A549 (cell line): Measurements from ENCODE around the gene BCKDK. TPM values are rescaled to one million over a fixed set of nuclear protein-coding genes. Genes with fewer than 3 reads are reported as not detected.
A peak's percentile ranks its signal among the peaks of the same experiment; 100 is the strongest.

Experiments used
- ATAC-seq, 2 experiments: fragments of 200-7000 bp in 1 of 2; fragments of >200 bp in 1 of 2; cut with Nextera tagmentation in 1 of 2; cut with Tn5 transposase in 1 of 2; 3 replicates each; pipeline versions ENCODE4 v1.8.0 to v1.9.1; 2018 to 2020; ENCODE audit warnings: mild to moderate bottlenecking in 1 of 2, moderate library complexity in 1 of 2
- CTCF ChIA-PET: fragments of 300-600 bp; sonication (Branson Sonifier 250); formaldehyde crosslinking; extraction: SDS; loops from one replicate; lab custom pipeline; 2021; ENCODE audit warnings: antibody characterized with exemption, inconsistent platforms; lab: Yijun Ruan, JAX
- POLR2A ChIA-PET: fragments of 350-600 bp; formaldehyde crosslinking; extraction: SDS; loops from one replicate; lab custom pipeline; 2021; ENCODE audit warnings: antibody characterized with exemption, inconsistent platforms; lab: Yijun Ruan, JAX
- DNase-seq, 2 experiments: peaks; one replicate each; pipeline versions ENCODE4 v3.0.0 to v3.0.0-alpha.2; 2011 to 2016; ENCODE audit warnings: low read depth in 1 of 2, low spot score in 1 of 2
- FAIRE-seq: peaks from 2 replicates; lab custom pipeline; 2011; peaks lifted over from hg19 to GRCh38; lab: Jason Lieb, UNC
- H3K27ac ChIP-seq, 2 experiments: fragments of >200 bp; sonication (Bioruptor Twin); formaldehyde crosslinking; 3 replicates each; pipeline ENCODE4 v1.5.1; 2016 to 2017
- H3K4me1 ChIP-seq: fragments of >200 bp; sonication (Bioruptor Twin); formaldehyde crosslinking; 3 replicates; pipeline ENCODE4 v1.6.1; 2016
- H3K4me2 ChIP-seq: fragments of >200 bp; sonication (Bioruptor Twin); formaldehyde crosslinking; 3 replicates; pipeline ENCODE4 v1.6.1; 2016
- H3K4me3 ChIP-seq: fragments of >200 bp; sonication (Bioruptor Twin); formaldehyde crosslinking; 3 replicates; pipeline ENCODE4 v1.5.1; 2016
- H3K9me3 ChIP-seq: fragments of >200 bp; sonication (Bioruptor Twin); formaldehyde crosslinking; 3 replicates; pipeline ENCODE4 v1.6.1; 2016
- BCL3 ChIP-seq: fragments of >200 bp; sonication (Bioruptor Twin); formaldehyde crosslinking; IDR thresholded peaks from 3 replicates; pipeline ENCODE4 v1.6.1; 2016
- CBX8 ChIP-seq: fragments of 200-600 bp; sonication (generic); IDR thresholded peaks from 2 replicates; pipeline ENCODE4 v1.6.1; 2016
- CHD4 ChIP-seq: fragments of 200-600 bp; sonication (generic); IDR thresholded peaks from 2 replicates; pipeline ENCODE4 v1.6.1; 2016; ENCODE audit warnings: antibody characterized with exemption, mild to moderate bottlenecking, borderline replicate concordance
- EHMT2 ChIP-seq: fragments of 200-600 bp; sonication (generic); IDR thresholded peaks from 2 replicates; pipeline ENCODE4 v1.6.1; 2016; ENCODE audit warnings: antibody characterized with exemption, low read depth, mild to moderate bottlenecking, moderate library complexity
- HDAC2 ChIP-seq: fragments of 200-600 bp; sonication (generic); IDR thresholded peaks from 2 replicates; pipeline ENCODE4 v1.6.1; 2016
- HEYL ChIP-seq: fragments of 250-450 bp; sonication (Bioruptor Pico); IDR thresholded peaks from 2 replicates; pipeline ENCODE4 v1.8.0; 2021; ENCODE audit warnings: mild to moderate bottlenecking, moderate library complexity
- HOXA7 ChIP-seq: fragments of 250-450 bp; sonication (Bioruptor Pico); IDR thresholded peaks from 2 replicates; pipeline ENCODE4 v1.5.0; 2020; ENCODE audit warnings: mild to moderate bottlenecking, moderate library complexity
- HOXB13 ChIP-seq: fragments of 250-450 bp; sonication (Bioruptor Pico); IDR thresholded peaks from 2 replicates; pipeline ENCODE4 v1.5.0; 2020; ENCODE audit warnings: low read depth, mild to moderate bottlenecking, moderate library complexity
- HOXB5 ChIP-seq: fragments of 250-450 bp; sonication (Bioruptor Pico); IDR thresholded peaks from 2 replicates; pipeline ENCODE4 v1.5.0; 2020; ENCODE audit warnings: mild to moderate bottlenecking, moderate library complexity
- KDM1A ChIP-seq: fragments of 200-600 bp; sonication (generic); IDR thresholded peaks from 2 replicates; pipeline ENCODE4 v1.6.1; 2016; ENCODE audit warnings: low read depth, mild to moderate bottlenecking
- MAFK ChIP-seq: fragments of 450-650 bp; IDR thresholded peaks from 2 replicates; pipeline ENCODE4 v1.6.1; 2014; ENCODE audit not compliant: partially characterized antibody
- REST ChIP-seq: fragments of 200-600 bp; sonication (generic); IDR thresholded peaks from 2 replicates; pipeline ENCODE4 v1.6.1; 2016; ENCODE audit warnings: antibody characterized with exemption, mild to moderate bottlenecking, moderate library complexity
- RNF2 ChIP-seq: fragments of 200-600 bp; sonication (generic); IDR thresholded peaks from 2 replicates; pipeline ENCODE4 v1.6.1; 2016; ENCODE audit warnings: low read depth, mild to moderate bottlenecking, antibody characterized with exemption, moderate library complexity, borderline replicate concordance
- SREBF2 ChIP-seq: fragments of 450-650 bp; IDR thresholded peaks from 2 replicates; pipeline ENCODE4 v1.6.1; 2014; ENCODE audit warnings: mild to moderate bottlenecking, moderate library complexity
- TFCP2L1 ChIP-seq: fragments of 250-450 bp; sonication (Bioruptor Pico); IDR thresholded peaks from 2 replicates; pipeline ENCODE4 v1.5.0; 2021; ENCODE audit warnings: mild to moderate bottlenecking
- WGBS: methylation state at CpG from one replicate; pipeline ENCODE4 v1.1.6; 2017; ENCODE audit errors: missing lambda C conversion rate; 5-methylcytosine and 5-hydroxymethylcytosine counted together
- polyA plus RNA-seq, 4 experiments: library from polyadenylated mRNA; depleted of rRNA in 3 of 4; stranded (reverse); fragments of >200 nt; fragmentation: RNase III in 1 of 4; extraction: RNeasy Plus Mini Kit Qiagen cat#74134 plus additional on column Dnase treatment in 1 of 4; gene quantifications; 2 replicates in 3 of 4; 3 replicates in 1 of 4; pipeline ENCODE4 v1.2.3, GENCODE V29; 2011 to 2017
- TF ChIP-seq, protein P1 (sequence below): IDR thresholded peaks from 2 replicates; pipeline ENCODE4 v1.6.1; 2012
- TF ChIP-seq, protein P2 (sequence below): fragments of 250-450 bp; sonication (Bioruptor Pico); IDR thresholded peaks from 2 replicates; pipeline ENCODE4 v1.5.0; 2021; ENCODE audit warnings: mild to moderate bottlenecking, moderate library complexity, borderline replicate concordance

The BCKDK gene
- polyA plus RNA-seq, 2 of the 4 experiments (the other 2 are of a cell fraction): 20.7 to 36.7 TPM

GRCh38 chr16:31074814-31075183 is 33.4 kb upstream of the BCKDK start:
- ATAC-seq: no peak
- Histone ChIP-seq H3K27ac (peak overlapping the region; percentile 98), H3K4me2 (peak overlapping the region; percentile 95), H3K4me1 (peaks cover 19% of the 10 kb centered on the region), H3K4me3 (peak overlapping the region; percentile 90), H3K9me3 (no peaks in the 10 kb centered on the region)
- 4% methylated on average over 7 of the region's 7 CpGs for WGBS
- ChIA-PET CTCF (interaction anchor here (1.1 to 3.6 kb wide), 3 partner anchors 10 to 90 kb away, joined by 3 to 21 read pairs (median 3); partner anchors contain the start of gene HSD3B7), POLR2A (interaction anchor here (1.1 to 2.4 kb wide), 17 partner anchors 10 to 385 kb away, joined by 3 to 32 read pairs (median 7); partner anchors contain the start of genes ARMC5, FUS, HSD3B7 and KAT8)
- no peak for DNase-seq
- FAIRE-seq: no peak
- TF ChIP-seq HOXB13 (CRISPR knock-in tag) (no peak), HOXA7 (CRISPR knock-in tag) (peak; percentile 33; the same call in 1 of the 2 replicates)

DNA sequence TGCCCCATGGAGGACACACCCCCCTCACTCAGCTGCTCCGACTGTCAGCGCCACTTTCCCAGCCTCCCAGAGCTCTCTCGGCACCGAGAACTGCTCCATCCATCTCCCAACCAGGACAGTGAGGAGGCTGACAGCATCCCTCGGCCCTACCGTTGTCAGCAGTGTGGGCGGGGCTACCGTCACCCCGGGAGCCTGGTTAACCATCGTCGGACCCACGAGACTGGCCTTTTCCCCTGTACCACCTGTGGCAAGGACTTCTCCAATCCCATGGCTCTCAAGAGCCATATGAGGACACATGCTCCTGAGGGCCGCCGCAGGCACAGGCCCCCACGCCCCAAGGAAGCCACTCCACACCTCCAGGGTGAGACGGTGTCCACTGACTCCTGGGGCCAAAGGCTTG is 31.9 kb upstream of the BCKDK start:
- H3K4me2 ChIP-seq: no peak overlapping the region
- FAIRE-seq (no peak), DNase-seq (no peak), ATAC-seq (no peak)
- CTCF ChIA-PET: interaction anchor here (1.0 to 1.3 kb wide), 3 partner anchors 43 to 122 kb away, joined by 3 to 11 read pairs (median 5); partner anchors contain the start of gene HSD3B7
- H3K4me1 ChIP-seq: peaks cover 19% of the 10 kb centered on the region
- POLR2A ChIA-PET: no interaction called here
- TF ChIP-seq KDM1A (no peak), HDAC2 (no peak), REST (no peak), CBX8 (no peak), SREBF2 (no peak), RNF2 (no peak), MAFK (no peak), HOXB13 (CRISPR knock-in tag) (no peak), TFCP2L1 (CRISPR knock-in tag) (no peak), HEYL (CRISPR knock-in tag) (no peak), BCL3 (no peak), CHD4 (no peak), HOXB5 (CRISPR knock-in tag) (no peak), EHMT2 (no peak)
- TF ChIP-seq, protein P1, sequence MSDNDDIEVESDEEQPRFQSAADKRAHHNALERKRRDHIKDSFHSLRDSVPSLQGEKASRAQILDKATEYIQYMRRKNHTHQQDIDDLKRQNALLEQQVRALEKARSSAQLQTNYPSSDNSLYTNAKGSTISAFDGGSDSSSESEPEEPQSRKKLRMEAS: no peak
- TF ChIP-seq, protein P2, sequence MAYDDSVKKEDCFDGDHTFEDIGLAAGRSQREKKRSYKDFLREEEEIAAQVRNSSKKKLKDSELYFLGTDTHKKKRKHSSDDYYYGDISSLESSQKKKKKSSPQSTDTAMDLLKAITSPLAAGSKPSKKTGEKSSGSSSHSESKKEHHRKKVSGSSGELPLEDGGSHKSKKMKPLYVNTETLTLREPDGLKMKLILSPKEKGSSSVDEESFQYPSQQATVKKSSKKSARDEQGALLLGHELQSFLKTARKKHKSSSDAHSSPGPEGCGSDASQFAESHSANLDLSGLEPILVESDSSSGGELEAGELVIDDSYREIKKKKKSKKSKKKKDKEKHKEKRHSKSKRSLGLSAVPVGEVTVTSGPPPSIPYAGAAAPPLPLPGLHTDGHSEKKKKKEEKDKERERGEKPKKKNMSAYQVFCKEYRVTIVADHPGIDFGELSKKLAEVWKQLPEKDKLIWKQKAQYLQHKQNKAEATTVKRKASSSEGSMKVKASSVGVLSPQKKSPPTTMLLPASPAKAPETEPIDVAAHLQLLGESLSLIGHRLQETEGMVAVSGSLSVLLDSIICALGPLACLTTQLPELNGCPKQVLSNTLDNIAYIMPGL: no peak
- 85% methylated on average over 10 of the region's 16 CpGs for WGBS
- no peak overlapping the region for H3K27ac ChIP-seq
- no peak overlapping the region for H3K4me3 ChIP-seq
- H3K9me3 ChIP-seq: no peaks in the 10 kb centered on the region
